Midbrain (tissue), 1 donor: ENCODE results near the gene TNNT3.

Experiments
- DNase-seq: peaks from one replicate; lab custom pipeline; 2025; lab: John Stamatoyannopoulos, UW

TNNT3 gene

GRCh38 chr11:1958367-1958766, 38.9 kb downstream of the TNNT3 start:
- DNase-seq = no peak

- no peak for DNase-seq
These were observed 40.3 kb downstream of the TNNT3 start for GRCh38 chr11:1959786-1960185.

GRCh38 chr11:1963864-1964263, 44.4 kb downstream of the TNNT3 start:
- no peak for DNase-seq

- DNase-seq = no peak
These were observed 44.8 kb downstream of the TNNT3 start for GRCh38 chr11:1964348-1964747.

GRCh38 chr11:1964955-1965354, 45.5 kb downstream of the TNNT3 start:
- no peak for DNase-seq

- no peak for DNase-seq
These were observed 47.0 kb downstream of the TNNT3 start for GRCh38 chr11:1966531-1966930.

- DNase-seq = no peak
These were observed 48.2 kb downstream of the TNNT3 start for GRCh38 chr11:1967641-1968225.

GRCh38 chr11:1968454-1969002, 49.0 kb downstream of the TNNT3 start:
- DNase-seq = no peak

GRCh38 chr11:1969035-1969434, 49.5 kb downstream of the TNNT3 start:
- no peak for DNase-seq

- DNase-seq = no peak
These were observed 50.3 kb downstream of the TNNT3 start for GRCh38 chr11:1969776-1970175.

- DNase-seq = no peak
These were observed 51.5 kb downstream of the TNNT3 start for GRCh38 chr11:1970956-1971355.

GRCh38 chr11:1975185-1975584, 55.7 kb downstream of the TNNT3 start:
- DNase-seq = no peak

- DNase-seq = no peak
These were observed 59.4 kb downstream of the TNNT3 start for GRCh38 chr11:1978720-1979473.

- DNase-seq = no peak
These were observed 60.1 kb downstream of the TNNT3 start for GRCh38 chr11:1979607-1980006.

GRCh38 chr11:1982873-1983600, 63.5 kb downstream of the TNNT3 start:
- no peak for DNase-seq

- DNase-seq = no peak
These were observed 64.1 kb downstream of the TNNT3 start for GRCh38 chr11:1983601-1983961.

GRCh38 chr11:1987024-1987423, 67.5 kb downstream of the TNNT3 start:
- DNase-seq = no peak

- no peak for DNase-seq
These were observed 68.7 kb downstream of the TNNT3 start for GRCh38 chr11:1988174-1988573.
